D721Med (cell line): ENCODE measurements around the gene PWWP3B.

ENCODE experiments used
- DNase-seq: peaks from one replicate; pipeline ENCODE4 v3.0.0; 2011; ENCODE audit warnings: low spot score; ENCODE audit not compliant: insufficient read length
- FAIRE-seq: peaks from 2 replicates; lab custom pipeline; 2011; peaks lifted over from hg19 to GRCh38; lab: Jason Lieb, UNC
- CTCF ChIP-seq: IDR thresholded peaks from 2 replicates; pipeline ENCODE4 v1.5.1; 2012; ENCODE audit warnings: mild to moderate bottlenecking, control low read depth; ENCODE audit not compliant: insufficient read depth; ENCODE audit errors: missing control alignments

Gene PWWP3B

GRCh38 chrX:106168107-106168506 lies at the start of gene PWWP3B:
Gene PWWP3B, plus strand, starts transcription at chrX:106168305. Its CDS starts 37,128 bp downstream, at chrX:106205433.
- FAIRE-seq (no peak), DNase-seq (no peak)
- no peak for TF ChIP-seq CTCF

DNA sequence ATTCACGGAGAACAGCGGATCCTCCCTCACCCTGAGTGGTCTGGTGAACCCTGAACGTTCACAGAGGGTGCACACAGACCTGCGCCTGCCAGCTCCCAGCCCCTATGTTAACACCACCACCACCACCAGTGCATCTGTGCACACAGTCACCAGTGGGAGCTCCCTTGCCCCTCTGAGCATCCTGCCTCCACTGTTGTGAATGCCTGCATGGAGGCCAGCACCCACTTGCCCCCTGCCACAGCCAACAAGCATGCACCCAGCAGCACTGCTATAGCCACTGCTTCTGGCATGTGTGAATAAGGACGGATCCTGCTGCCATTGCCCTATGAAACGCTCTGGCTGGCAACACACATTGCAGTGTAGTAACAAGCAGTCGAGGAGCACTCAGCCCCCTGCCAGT lies 29.1 kb upstream of the PWWP3B start:
- TF ChIP-seq CTCF: no peak
- DNase-seq (no peak), FAIRE-seq (no peak)

- no peak for FAIRE-seq
- no peak for DNase-seq
- no peak for TF ChIP-seq CTCF
Observed at GRCh38 chrX:106144755-106145639, 23.1 kb upstream of the PWWP3B start.

- DNase-seq (no peak), FAIRE-seq (no peak)
- TF ChIP-seq CTCF: no peak
Observed at GRCh38 chrX:106150701-106151100, 17.4 kb upstream of the PWWP3B start.

DNA sequence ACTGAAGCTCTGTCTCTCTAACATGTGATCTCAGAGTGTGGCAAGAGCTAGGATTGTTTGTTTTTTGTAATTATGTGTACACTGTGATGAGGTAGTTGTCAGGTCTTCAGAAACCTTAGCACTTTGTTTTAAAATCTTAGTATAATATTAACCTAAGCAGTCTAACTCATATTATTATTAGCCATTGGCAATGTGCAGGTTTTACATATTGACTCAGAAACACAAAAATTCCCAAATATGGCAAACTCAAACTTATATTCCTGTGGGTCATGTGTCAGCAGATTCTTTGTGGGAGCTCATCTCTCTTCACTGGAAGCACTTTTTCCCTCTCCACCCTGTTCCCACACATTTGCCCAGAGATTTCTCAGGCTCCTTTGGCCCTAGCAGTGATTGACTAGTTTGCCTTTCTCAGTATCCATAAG lies 8.2 kb upstream of the PWWP3B start:
- FAIRE-seq (no peak), DNase-seq (no peak)
- no peak for TF ChIP-seq CTCF

DNA sequence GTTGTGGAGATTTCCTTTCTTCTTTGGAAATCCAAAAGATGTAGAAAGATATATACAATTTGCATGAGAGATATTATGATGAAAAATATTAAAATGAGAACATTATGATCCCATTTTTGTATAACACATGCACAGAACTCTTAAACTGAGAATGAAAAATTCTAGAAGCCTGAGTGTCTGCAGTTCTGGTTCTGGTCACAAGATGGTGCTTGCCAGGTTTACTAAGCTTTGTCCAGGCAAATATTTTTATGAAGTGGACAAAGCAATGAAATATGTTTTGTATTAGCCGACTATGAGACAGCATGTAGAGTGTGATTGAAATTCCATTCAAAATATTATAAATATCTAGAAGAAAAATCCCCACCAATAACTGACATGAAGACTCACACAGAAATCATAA lies 2.2 kb downstream of the PWWP3B start:
- DNase-seq (no peak), FAIRE-seq (no peak)
- peak; percentile 12 for TF ChIP-seq CTCF

- FAIRE-seq (no peak), DNase-seq (no peak)
- TF ChIP-seq CTCF: no peak
Observed at GRCh38 chrX:106171293-106171820, 3.3 kb downstream of the PWWP3B start.
